Measurements from ENCODE around the gene GSTM2. TPM values are rescaled to one million over a fixed set of nuclear protein-coding genes. Genes with fewer than 3 reads are reported as not detected.

Gene GSTM2
- total RNA-seq, 1 experiment from 2014 or later = 0.84 TPM

DNA sequence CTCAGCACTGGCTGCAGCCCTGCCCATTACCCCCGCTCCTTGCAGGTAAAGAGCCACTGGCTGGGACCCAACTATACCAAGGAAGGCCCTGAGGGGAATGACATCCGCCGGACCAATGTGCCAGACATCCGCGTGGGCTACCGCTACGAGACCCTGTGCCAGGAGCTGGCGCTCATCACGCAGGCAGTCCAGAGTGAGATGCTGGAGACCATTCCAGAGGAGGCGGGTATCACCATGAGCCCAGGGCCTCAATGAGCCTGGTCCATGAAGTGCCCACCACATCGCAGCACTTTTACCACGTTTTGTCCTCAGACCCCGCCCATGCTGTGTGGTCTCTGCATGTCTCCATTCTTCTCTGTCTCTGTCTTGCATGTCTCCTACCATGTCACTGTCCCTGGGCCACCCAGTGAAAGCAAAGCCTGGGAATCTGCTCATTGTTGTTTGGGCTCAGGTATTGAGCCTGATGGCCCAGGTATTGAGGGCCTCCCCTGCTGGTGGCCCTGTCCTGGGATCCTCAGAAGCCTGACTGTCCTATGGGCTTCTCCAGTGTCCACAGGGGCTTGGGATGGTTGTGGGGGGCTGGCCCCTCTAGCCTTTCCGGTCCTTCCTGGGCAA, 36.9 kb upstream of the GSTM2 start:
- Histone ChIP-seq H3K27me3 (replicated peaks; ENCODE audit: control insufficient read depth, insufficient read depth, low read length) (no peaks in the 10 kb centered on the region), H3K4me1 (peaks cover 3% of the 10 kb centered on the region), H3K4me3 (ENCODE audit: low read depth, low read length) (no peak overlapping the region), H3K36me3 (ENCODE audit: control insufficient read depth, insufficient read depth, low read length) (no peaks in the 10 kb centered on the region), H3K9me3 (no peaks in the 10 kb centered on the region)
- Mint-ChIP-seq H3K27me3 (ENCODE audit: insufficient read depth, unreplicated experiment) (no peaks in the 10 kb centered on the region), H3K36me3 (ENCODE audit: insufficient read depth, unreplicated experiment) (peaks cover 4% of the 10 kb centered on the region), H3K9me3 (ENCODE audit: unreplicated experiment) (no peaks in the 10 kb centered on the region), H3K27ac (ENCODE audit: unreplicated experiment) (no peak overlapping the region), H3K4me3 (ENCODE audit: unreplicated experiment) (no peak overlapping the region), H3K4me1 (ENCODE audit: low read depth, unreplicated experiment) (peaks cover under 1% of the 10 kb centered on the region)
- TF ChIP-seq, protein P1, sequence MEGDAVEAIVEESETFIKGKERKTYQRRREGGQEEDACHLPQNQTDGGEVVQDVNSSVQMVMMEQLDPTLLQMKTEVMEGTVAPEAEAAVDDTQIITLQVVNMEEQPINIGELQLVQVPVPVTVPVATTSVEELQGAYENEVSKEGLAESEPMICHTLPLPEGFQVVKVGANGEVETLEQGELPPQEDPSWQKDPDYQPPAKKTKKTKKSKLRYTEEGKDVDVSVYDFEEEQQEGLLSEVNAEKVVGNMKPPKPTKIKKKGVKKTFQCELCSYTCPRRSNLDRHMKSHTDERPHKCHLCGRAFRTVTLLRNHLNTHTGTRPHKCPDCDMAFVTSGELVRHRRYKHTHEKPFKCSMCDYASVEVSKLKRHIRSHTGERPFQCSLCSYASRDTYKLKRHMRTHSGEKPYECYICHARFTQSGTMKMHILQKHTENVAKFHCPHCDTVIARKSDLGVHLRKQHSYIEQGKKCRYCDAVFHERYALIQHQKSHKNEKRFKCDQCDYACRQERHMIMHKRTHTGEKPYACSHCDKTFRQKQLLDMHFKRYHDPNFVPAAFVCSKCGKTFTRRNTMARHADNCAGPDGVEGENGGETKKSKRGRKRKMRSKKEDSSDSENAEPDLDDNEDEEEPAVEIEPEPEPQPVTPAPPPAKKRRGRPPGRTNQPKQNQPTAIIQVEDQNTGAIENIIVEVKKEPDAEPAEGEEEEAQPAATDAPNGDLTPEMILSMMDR (IDR thresholded peaks at IDR 0.05; ENCODE audit: insufficient read depth in 1 of 2, low read depth in 1 of 2, low read length in 1 of 2, severe bottlenecking in 1 of 2, unreplicated experiment in 1 of 2) = no peak
- POLR2A ChIA-PET = no interaction called here
- no TSS peak for BruUV-seq (replicated peaks)
- CTCF ChIA-PET = interaction anchor here (0.5 to 3.3 kb wide), 5 partner anchors 9 to 232 kb away, joined by 3 to 36 read pairs (median 13); partner anchors contain the start of gene GNAI3
- intact Hi-C loops (cut with micrococcal nuclease; ENCODE audit: unreplicated experiment) = no loop called here
- DNase-seq = no peak

DNA sequence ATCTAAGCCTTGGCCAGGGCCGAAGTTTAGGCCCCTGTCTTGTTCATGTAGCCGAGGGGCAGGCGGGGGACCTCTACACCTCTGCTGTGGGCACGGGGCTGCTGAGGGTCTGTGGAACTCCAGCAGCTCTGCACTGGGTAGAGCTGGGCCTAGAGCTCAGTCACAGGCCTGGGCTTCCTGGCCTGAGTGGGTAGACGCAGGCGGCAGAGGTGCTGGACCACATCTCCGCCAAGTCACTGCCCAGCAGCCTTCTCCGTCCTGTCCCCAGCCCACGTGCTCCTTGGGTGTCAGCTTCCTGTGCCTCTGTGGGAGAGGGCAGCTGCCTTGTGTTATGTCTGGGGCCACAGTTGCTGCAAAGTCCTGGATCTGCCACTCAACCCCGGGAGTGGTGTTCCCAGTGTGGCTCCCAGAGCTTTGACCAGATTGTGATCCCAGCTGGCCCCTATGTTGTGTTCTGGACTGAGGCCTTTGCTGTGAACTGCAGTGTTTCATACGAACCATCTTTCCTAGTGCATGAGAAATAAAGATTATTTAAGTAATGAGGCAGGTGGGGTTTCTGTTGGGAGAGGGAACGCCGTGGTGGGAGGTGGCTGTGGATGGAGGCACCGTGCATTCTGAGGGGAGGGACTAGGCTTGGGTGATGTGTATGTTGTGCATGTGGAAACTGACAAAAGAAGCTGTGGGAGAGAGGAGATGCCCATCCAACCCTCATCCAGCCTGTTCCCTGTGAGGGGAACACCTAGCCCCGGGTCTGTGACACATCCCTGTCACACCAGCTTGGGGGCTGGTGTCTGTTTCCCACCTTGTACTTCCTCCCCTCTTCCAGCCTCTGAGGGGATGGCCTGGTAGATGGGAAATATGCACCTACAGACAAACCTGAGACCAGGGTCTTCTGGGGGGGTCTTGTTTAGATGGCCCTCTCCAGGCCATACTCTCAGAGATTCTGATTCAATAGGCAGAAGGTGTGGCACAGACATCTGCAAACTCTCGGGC, 36.0 kb upstream of the GSTM2 start:
- CTCF ChIA-PET = interaction anchor here (3.3 kb wide), 1 partner anchor 86 kb away, joined by 36 read pairs; no protein-coding TSS in a partner anchor
- H3K36me3 Mint-ChIP-seq (ENCODE audit: insufficient read depth, unreplicated experiment) = peaks cover 4% of the 10 kb centered on the region
- BruUV-seq (replicated peaks) = no TSS peak
- TF ChIP-seq, protein P1 (IDR thresholded peaks at IDR 0.05; ENCODE audit: insufficient read depth in 1 of 2, low read depth in 1 of 2, low read length in 1 of 2, severe bottlenecking in 1 of 2, unreplicated experiment in 1 of 2) = no peak
- Histone ChIP-seq H3K4me3 (ENCODE audit: low read depth, low read length) (no peak overlapping the region), H3K9me3 (no peaks in the 10 kb centered on the region), H3K4me1 (peaks cover 8% of the 10 kb centered on the region), H3K36me3 (ENCODE audit: control insufficient read depth, insufficient read depth, low read length) (no peaks in the 10 kb centered on the region), H3K27me3 (replicated peaks; ENCODE audit: control insufficient read depth, insufficient read depth, low read length) (no peaks in the 10 kb centered on the region)
- POLR2A ChIA-PET = no interaction called here
- no peak for DNase-seq
- H3K4me3 Mint-ChIP-seq (ENCODE audit: unreplicated experiment) = no peak overlapping the region
- H3K27me3 Mint-ChIP-seq (ENCODE audit: insufficient read depth, unreplicated experiment) = no peaks in the 10 kb centered on the region
- no peaks in the 10 kb centered on the region for H3K9me3 Mint-ChIP-seq (ENCODE audit: unreplicated experiment)
- intact Hi-C loops (cut with micrococcal nuclease; ENCODE audit: unreplicated experiment) = no loop called here
- no peak overlapping the region for H3K27ac Mint-ChIP-seq (ENCODE audit: unreplicated experiment)
- H3K4me1 Mint-ChIP-seq (ENCODE audit: low read depth, unreplicated experiment) = peaks cover 8% of the 10 kb centered on the region

DNA sequence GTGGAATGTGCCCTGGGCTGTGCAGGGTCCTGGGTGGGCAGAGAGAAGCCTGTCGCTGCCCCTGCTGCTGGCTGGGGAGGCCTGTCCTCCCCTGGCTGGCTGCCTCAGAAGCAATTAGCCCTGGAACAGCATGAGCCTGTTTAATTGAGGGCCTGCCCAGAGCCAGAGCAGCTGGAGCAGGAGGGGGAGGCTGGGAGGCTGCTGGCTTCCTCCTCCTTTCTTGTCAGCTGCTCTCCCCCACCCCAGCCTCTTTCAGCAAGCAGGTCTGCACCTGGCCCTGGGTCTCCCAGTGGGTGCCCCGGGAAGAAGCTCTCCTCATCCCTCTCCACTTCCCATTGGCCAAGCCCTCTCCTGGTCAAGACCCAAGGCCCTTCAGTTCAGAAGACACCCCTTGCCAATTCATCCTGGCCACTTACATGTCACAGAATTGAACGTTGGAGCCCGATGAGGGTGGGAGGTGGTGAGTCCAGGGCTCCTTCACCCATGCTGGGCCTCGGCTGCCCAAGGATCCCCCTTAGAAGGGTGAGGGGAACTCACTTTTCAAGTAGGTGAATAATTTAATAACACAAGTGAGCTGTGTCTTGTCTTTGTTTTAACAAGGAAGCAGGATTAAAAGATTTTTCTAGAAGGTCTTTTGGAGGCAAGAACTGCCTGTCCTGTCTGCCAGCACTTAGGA, 35.0 kb upstream of the GSTM2 start:
- H3K9me3 ChIP-seq = no peaks in the 10 kb centered on the region
- DNase-seq = no peak
- peaks cover 9% of the 10 kb centered on the region for H3K4me1 Mint-ChIP-seq (ENCODE audit: low read depth, unreplicated experiment)
- ChIA-PET POLR2A (no interaction called here), CTCF (no interaction called here)
- peaks cover 8% of the 10 kb centered on the region for H3K4me1 ChIP-seq
- no peak overlapping the region for H3K4me3 Mint-ChIP-seq (ENCODE audit: unreplicated experiment)
- H3K9me3 Mint-ChIP-seq (ENCODE audit: unreplicated experiment) = no peaks in the 10 kb centered on the region
- H3K4me3 ChIP-seq (ENCODE audit: low read depth, low read length) = no peak overlapping the region
- no peaks in the 10 kb centered on the region for H3K27me3 Mint-ChIP-seq (ENCODE audit: insufficient read depth, unreplicated experiment)
- BruUV-seq (replicated peaks) = no TSS peak
- intact Hi-C loops (cut with micrococcal nuclease; ENCODE audit: unreplicated experiment) = no loop called here
- no peaks in the 10 kb centered on the region for H3K36me3 ChIP-seq (ENCODE audit: control insufficient read depth, insufficient read depth, low read length)
- H3K36me3 Mint-ChIP-seq (ENCODE audit: insufficient read depth, unreplicated experiment) = peaks cover 4% of the 10 kb centered on the region
- H3K27me3 ChIP-seq (replicated peaks; ENCODE audit: control insufficient read depth, insufficient read depth, low read length) = no peaks in the 10 kb centered on the region
- no peak overlapping the region for H3K27ac Mint-ChIP-seq (ENCODE audit: unreplicated experiment)
- TF ChIP-seq, protein P1 (IDR thresholded peaks at IDR 0.05; ENCODE audit: insufficient read depth in 1 of 2, low read depth in 1 of 2, low read length in 1 of 2, severe bottlenecking in 1 of 2, unreplicated experiment in 1 of 2) = no peak
